Choroid plexus epithelial cell (primary cell): Measurements from ENCODE around the gene PPP5C.

Experiments used
- DNase-seq: peaks from one replicate; pipeline ENCODE4 v3.0.0-alpha.2; 2010; ENCODE audit warnings: low read depth
- H3K4me3 ChIP-seq: 2 replicates; pipeline ENCODE4 v1.5.1; 2011; ENCODE audit warnings: low read depth, mild to moderate bottlenecking, control low read depth, low read length, moderate library complexity
- TF ChIP-seq, protein P1 (sequence below): conservative IDR thresholded peaks from 2 replicates; pipeline ENCODE4 v1.5.1; 2011; ENCODE audit warnings: low read depth, mild to moderate bottlenecking, control low read depth, inconsistent platforms, low read length, moderate library complexity

PPP5C gene

GRCh38 chr19:46381346-46381745, 34.5 kb downstream of the PPP5C start:
- TF ChIP-seq, protein P1, sequence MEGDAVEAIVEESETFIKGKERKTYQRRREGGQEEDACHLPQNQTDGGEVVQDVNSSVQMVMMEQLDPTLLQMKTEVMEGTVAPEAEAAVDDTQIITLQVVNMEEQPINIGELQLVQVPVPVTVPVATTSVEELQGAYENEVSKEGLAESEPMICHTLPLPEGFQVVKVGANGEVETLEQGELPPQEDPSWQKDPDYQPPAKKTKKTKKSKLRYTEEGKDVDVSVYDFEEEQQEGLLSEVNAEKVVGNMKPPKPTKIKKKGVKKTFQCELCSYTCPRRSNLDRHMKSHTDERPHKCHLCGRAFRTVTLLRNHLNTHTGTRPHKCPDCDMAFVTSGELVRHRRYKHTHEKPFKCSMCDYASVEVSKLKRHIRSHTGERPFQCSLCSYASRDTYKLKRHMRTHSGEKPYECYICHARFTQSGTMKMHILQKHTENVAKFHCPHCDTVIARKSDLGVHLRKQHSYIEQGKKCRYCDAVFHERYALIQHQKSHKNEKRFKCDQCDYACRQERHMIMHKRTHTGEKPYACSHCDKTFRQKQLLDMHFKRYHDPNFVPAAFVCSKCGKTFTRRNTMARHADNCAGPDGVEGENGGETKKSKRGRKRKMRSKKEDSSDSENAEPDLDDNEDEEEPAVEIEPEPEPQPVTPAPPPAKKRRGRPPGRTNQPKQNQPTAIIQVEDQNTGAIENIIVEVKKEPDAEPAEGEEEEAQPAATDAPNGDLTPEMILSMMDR = no peak
- no peak overlapping the region for H3K4me3 ChIP-seq
- DNase-seq = no peak

DNA sequence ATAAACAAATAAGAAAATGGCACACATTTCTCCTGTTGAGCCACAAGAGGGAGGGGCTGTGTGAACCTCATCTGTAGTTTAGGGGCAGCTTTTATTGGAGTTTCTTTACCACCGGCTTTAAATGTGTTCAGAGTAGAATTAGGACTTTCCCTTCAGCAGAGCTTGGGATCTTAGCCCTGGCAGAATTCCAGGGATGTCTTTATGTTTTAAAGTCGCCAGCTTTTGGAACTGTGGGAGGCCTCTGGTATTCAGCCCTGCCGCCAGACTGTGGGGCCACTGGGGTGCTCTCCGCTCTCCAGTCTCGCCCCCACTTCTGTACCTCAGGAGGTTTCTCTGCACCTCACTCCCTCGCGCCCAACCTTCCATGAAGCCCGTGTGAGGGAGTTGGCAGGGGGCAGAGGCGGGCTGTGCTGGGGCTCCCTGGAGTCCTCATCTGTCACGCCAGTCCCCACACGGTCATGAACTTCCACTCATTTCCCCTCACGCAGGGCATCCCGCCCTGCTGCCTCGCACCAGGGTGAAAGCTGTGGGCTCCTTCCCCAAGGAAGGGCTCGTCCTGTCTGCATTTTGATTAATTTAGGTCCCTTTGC, 35.0 kb downstream of the PPP5C start:
- no peak for DNase-seq
- no peak overlapping the region for H3K4me3 ChIP-seq
- TF ChIP-seq, protein P1 = no peak

GRCh38 chr19:46383171-46383815, 36.4 kb downstream of the PPP5C start:
- TF ChIP-seq, protein P1 = no peak
- DNase-seq = no peak
- no peak overlapping the region for H3K4me3 ChIP-seq

GRCh38 chr19:46383846-46384245, 37.0 kb downstream of the PPP5C start:
- H3K4me3 ChIP-seq = no peak overlapping the region
- TF ChIP-seq, protein P1 = no peak
- DNase-seq = no peak

DNA sequence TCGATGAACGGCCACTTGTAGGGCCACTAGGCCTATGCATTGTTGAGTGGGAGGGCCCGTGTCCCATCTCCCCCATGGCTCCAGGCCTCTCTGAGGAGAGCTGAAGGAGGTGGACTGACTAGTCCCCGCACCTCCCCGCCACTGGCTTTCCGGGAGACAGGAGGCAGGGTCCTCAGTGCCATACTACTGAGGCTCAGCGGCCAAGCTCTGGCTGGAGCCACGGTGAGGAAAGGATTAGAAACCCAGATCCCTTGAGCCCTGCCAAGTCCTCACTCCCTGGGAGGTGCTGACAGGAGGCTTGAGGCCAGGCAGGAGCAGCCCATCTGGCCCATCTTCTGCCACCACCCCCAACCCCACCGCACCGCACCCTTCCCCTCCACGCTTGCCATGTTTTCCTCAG, 37.5 kb downstream of the PPP5C start:
- no peak overlapping the region for H3K4me3 ChIP-seq
- TF ChIP-seq, protein P1 = no peak

GRCh38 chr19:46385636-46386035, 38.7 kb downstream of the PPP5C start:
- H3K4me3 ChIP-seq = no peak overlapping the region
- TF ChIP-seq, protein P1 = no peak
- no peak for DNase-seq

More for the DNA sequence above, 37.5 kb downstream of the PPP5C start:
- no peak for DNase-seq

DNA sequence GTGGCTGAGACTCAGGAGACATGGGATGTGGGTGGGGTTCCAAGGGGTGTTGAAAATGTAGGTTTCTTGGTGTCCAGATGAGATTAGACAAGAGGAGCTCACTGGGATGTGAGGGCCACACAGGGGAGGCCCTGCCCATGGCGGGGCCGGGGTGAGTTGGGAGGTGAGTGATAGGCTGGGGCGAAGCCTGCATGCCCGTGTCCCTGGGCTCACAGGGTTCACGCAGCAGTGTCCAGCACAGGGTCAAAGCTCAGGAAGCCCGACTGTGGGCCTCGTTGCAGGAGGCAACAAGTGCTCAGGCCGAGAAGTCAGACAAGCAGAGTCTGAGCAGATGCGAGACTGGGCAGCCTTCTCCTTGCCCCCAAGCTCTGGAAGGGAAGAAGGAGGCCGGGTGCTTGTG, 39.3 kb downstream of the PPP5C start:
- H3K4me3 ChIP-seq = no peak overlapping the region
- no peak for DNase-seq
- TF ChIP-seq, protein P1 = no peak
